Adrenal gland (tissue), 12 donors: ENCODE measurements around the gene ATP8B1. TPM values are rescaled to one million over a fixed set of nuclear protein-coding genes. Genes with fewer than 3 reads are reported as not detected.

Source experiments
- DNase-seq, 7 donors: peaks; one replicate each; pipeline ENCODE4 v3.0.0-alpha.2; 2019 to 2020
- H3K27ac ChIP-seq, 5 donors: fragments of 200-600 bp; sonication (generic) in 4 of 5; 1 replicate in 3 of 5; 2 replicates in 2 of 5; pipeline versions ENCODE4 v1.5.1 to v1.8.0; 2016 to 2020; ENCODE audit warnings: mild to moderate bottlenecking in 1 of 5
- H3K27me3 ChIP-seq: fragments of 200-600 bp; 2 replicates; pipeline ENCODE4 v1.8.0; 2021
- H3K36me3 ChIP-seq, 2 donors: fragments of 200-600 bp; replicated peaks in 1 of 2; 1 replicate in 1 of 2; 2 replicates in 1 of 2; pipeline versions ENCODE4 v1.5.1 to v1.8.0; 2018 to 2022
- H3K4me1 ChIP-seq, 2 donors: fragments of 200-600 bp; replicated peaks in 1 of 2; 1 replicate in 1 of 2; 2 replicates in 1 of 2; pipeline versions ENCODE4 v1.5.1 to v1.8.0; 2018 to 2021
- H3K4me3 ChIP-seq, 4 donors: fragments of 200-600 bp; sonication (generic) in 3 of 4; one replicate each; pipeline ENCODE4 v1.5.1; 2016 to 2018
- H3K9me3 ChIP-seq, 3 donors: fragments of 200-600 bp; sonication (generic) in 1 of 3; replicated peaks in 1 of 3; 1 replicate in 2 of 3; 2 replicates in 1 of 3; pipeline versions ENCODE4 v1.5.1 to v1.8.0; 2016 to 2021
- POLR2A ChIP-seq, 2 donors: fragments of 450-650 bp; IDR thresholded peaks; one replicate each; pipeline ENCODE4 v1.6.1; 2017; ENCODE audit warnings: antibody characterized with exemption in 2 of 2, mild to moderate bottlenecking in 2 of 2, moderate library complexity in 1 of 2
- whole genome bisulfite sequencing, 4 donors: extraction: QIAGEN DNeasy Blood & Tissue Kit in 2 of 4; methylation state at CpG; one replicate each; pipeline versions ENCODE4 v1.1.5 to v1.1.7; 2013 to 2017; 5-methylcytosine and 5-hydroxymethylcytosine counted together
- intact Hi-C, 2 donors: fragments of 100-400 bp; cut with DNase I; formaldehyde crosslinking; loops; one replicate each; pipeline versions ENCODE4 v1.14.1 to v1.15.0; 2022 to 2023
- polyA plus RNA-seq, 3 donors: library from polyadenylated mRNA; stranded (reverse); fragments of 200-250 nt in 2 of 3; fragments of 350-450 nt in 1 of 3; fragmentation: Illumina TruSeq in 1 of 3; extraction: RNeasy Lipid Tissue Mini Kit (QIAGEN cat#74804) in 1 of 3; gene quantifications; one replicate each; pipeline ENCODE4 v1.2.3, GENCODE V29; 2013 to 2014
- small RNA-seq, 2 donors: library from RNA; depleted of rRNA; stranded (forward); fragments of <200 nt; gene quantifications; one replicate each; pipeline ENCODE3, GENCODE V24; 2016
- total RNA-seq, 9 donors: library from RNA; depleted of rRNA in 4 of 9; stranded (reverse); fragments of >200 nt in 4 of 9; fragments of 120-200 nt in 1 of 9; fragmentation: NEBNext Ultra II Directional in 1 of 9; extraction: Animal tissue kit (Norgen Biotek cat#: 25700) in 1 of 9; gene quantifications; one replicate each; pipeline versions ENCODE4 v1.1.0 to v1.2.4, GENCODE V29; 2013 to 2023
- TF ChIP-seq, protein P1 (sequence below), 6 experiments: fragments of 450-650 bp in 4 of 6; fragments of 200-600 bp in 2 of 6; sonication (generic) in 1 of 6; IDR thresholded peaks; 1 replicate in 5 of 6; 2 replicates in 1 of 6; pipeline versions ENCODE4 v1.5.1 to v1.8.0; 2016 to 2021; ENCODE audit warnings: antibody characterized with exemption in 6 of 6, mild to moderate bottlenecking in 2 of 6, moderate library complexity in 1 of 6
- donor health status: healthy with polysubstance abuse.
- donor health status: Bipolar disorder and iron deficiency.
- donor health status: DM: yes; HTN: yes; CAD: no.
- donor health status: DM: no; HTN: no; CAD: no.
- donor health status: DM: no; HTN: no; CAD: no.
- donor health status: DM: yes; HTN: yes; CAD: no.

Gene ATP8B1
- total and polyA plus RNA-seq, 12 donors = 4.3 to 42.5 (median 14.4) TPM

DNA sequence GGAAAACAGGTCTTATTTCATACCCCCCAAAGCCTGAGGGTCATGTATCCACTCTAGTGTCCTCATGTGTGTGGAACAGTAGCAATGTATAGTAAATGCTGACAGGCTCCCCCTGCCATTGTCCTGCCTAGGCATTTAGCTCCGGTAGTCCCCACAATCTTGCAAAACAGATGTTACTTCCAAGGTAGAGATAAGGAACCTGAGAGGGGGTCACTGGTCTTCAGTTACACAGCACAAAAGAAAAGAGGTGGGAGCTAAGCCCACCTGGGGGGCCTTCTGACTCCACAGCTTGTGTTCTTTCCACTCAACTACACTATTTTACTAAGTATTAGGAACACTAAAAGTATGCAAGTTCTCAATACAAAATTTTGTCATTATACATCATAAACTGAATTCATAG, 199.2 kb downstream of the ATP8B1 start:
- H3K27me3 ChIP-seq = no peaks in the 10 kb centered on the region
- no peaks in the 10 kb centered on the region for H3K4me1 ChIP-seq
- no peak overlapping the region for H3K4me3 ChIP-seq
- 88 to 100% (median 90%) methylated on average over 1 of the region's 1 CpG for WGBS, 4 donors
- DNase-seq = no peak
- TF ChIP-seq, protein P1, sequence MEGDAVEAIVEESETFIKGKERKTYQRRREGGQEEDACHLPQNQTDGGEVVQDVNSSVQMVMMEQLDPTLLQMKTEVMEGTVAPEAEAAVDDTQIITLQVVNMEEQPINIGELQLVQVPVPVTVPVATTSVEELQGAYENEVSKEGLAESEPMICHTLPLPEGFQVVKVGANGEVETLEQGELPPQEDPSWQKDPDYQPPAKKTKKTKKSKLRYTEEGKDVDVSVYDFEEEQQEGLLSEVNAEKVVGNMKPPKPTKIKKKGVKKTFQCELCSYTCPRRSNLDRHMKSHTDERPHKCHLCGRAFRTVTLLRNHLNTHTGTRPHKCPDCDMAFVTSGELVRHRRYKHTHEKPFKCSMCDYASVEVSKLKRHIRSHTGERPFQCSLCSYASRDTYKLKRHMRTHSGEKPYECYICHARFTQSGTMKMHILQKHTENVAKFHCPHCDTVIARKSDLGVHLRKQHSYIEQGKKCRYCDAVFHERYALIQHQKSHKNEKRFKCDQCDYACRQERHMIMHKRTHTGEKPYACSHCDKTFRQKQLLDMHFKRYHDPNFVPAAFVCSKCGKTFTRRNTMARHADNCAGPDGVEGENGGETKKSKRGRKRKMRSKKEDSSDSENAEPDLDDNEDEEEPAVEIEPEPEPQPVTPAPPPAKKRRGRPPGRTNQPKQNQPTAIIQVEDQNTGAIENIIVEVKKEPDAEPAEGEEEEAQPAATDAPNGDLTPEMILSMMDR (IDR thresholded peaks at IDR 0.05) = no peak
- TF ChIP-seq POLR2A (IDR thresholded peaks at IDR 0.05) = no peak
- H3K27ac ChIP-seq = no peak overlapping the region
- peaks cover 0 to 90% of the 10 kb centered on the region in 2 donors for H3K36me3 ChIP-seq
- intact Hi-C loops = no loop called here
- no peaks in the 10 kb centered on the region for H3K9me3 ChIP-seq

Small RNA genes lying within 50 kb of the gene (small RNA-seq; reads per million reads assigned to genes)
- 0 reads per million in 2 donors for gene RNU6-742P

Other genes starting within 250 kb of the ATP8B1 start
- gene FECH, start 216.6 kb downstream of the ATP8B1 start, total RNA-seq = 100 to 1,000 TPM in 1 of 9 donors, 10 to 100 TPM in 8; 36.3 to 247 (median 47.8) TPM
- 10 to 100 TPM in 1 of 3 donors, 1 to 10 TPM in 2; 6.4 to 45.7 (median 7.2) TPM for gene FECH, start 216.6 kb downstream of the ATP8B1 start, polyA plus RNA-seq
- gene NARS1, start 181.5 kb downstream of the ATP8B1 start, total RNA-seq = 100 to 1,000 TPM in 5 of 9 donors, 10 to 100 TPM in 4; 82.4 to 171 (median 101) TPM
- 100 to 1,000 TPM in 1 of 3 donors, 10 to 100 TPM in 2; 57.4 to 240 (median 72.2) TPM for gene NARS1, start 181.5 kb downstream of the ATP8B1 start, polyA plus RNA-seq
- 100 to 1,000 TPM in 1 of 9 donors, 10 to 100 TPM in 8; 23.7 to 110 (median 45.9) TPM for gene NEDD4L, start 240.9 kb upstream of the ATP8B1 start, total RNA-seq
- gene NEDD4L, start 240.9 kb upstream of the ATP8B1 start, polyA plus RNA-seq = 10 to 100 TPM; 17.8 to 36.2 (median 22.0) TPM